Activated CD4-positive, alpha-beta T cell treated with anti-CD3 and anti-CD28 coated beads, Interleukin-2, amount 50 U/mL, for 4 hours (primary cell): ENCODE data around the gene HDHD2.
"Not testable (repeated sequence)": the region's sequence is repeated elsewhere in the genome, so short reads cannot be mapped to it uniquely, and the experiment has no call there.

ENCODE experiments used
- DNase-seq, 2 experiments: peaks; one replicate each; pipeline ENCODE4 v3.0.0-alpha.2; 2020

The HDHD2 gene

GRCh38 chr18:47150029-47150823 lies at the start of gene HDHD2:
Gene HDHD2 (minus strand): TSS chr18:47150500. CDS start chr18:47136439, 14,061 bp downstream.
- DNase-seq = peak; percentile 63 to 67

- DNase-seq = not testable (repeated sequence)
These were observed 45.7 kb upstream of the HDHD2 start for GRCh38 chr18:47195961-47196360.

- no peak for DNase-seq
These were observed 41.7 kb upstream of the HDHD2 start for GRCh38 chr18:47191961-47192360.

GRCh38 chr18:47187721-47188120 lies 37.4 kb upstream of the HDHD2 start:
- DNase-seq = no peak

- DNase-seq = no peak
These were observed 34.2 kb upstream of the HDHD2 start for GRCh38 chr18:47184419-47185050.

GRCh38 chr18:47182156-47182555 lies 31.9 kb upstream of the HDHD2 start:
- not testable (repeated sequence) for DNase-seq

- DNase-seq = no peak
These were observed 30.5 kb upstream of the HDHD2 start for GRCh38 chr18:47180765-47181164.

- no peak for DNase-seq
These were observed 29.2 kb upstream of the HDHD2 start for GRCh38 chr18:47179520-47179919.

- peak; percentile 82 to 86 for DNase-seq
These were observed 25.7 kb upstream of the HDHD2 start, which contains the start of gene IER3IP1 for GRCh38 chr18:47175898-47176575. Gene IER3IP1 (minus strand): TSS chr18:47176364. CDS start chr18:47176277, 87 bp downstream.

GRCh38 chr18:47175283-47175897 lies 25.1 kb upstream of the HDHD2 start:
- no peak for DNase-seq

GRCh38 chr18:47174545-47175116 lies 24.3 kb upstream of the HDHD2 start:
- no peak for DNase-seq

- no peak for DNase-seq
These were observed 22.2 kb upstream of the HDHD2 start for GRCh38 chr18:47172476-47172875.

GRCh38 chr18:47168913-47169312 lies 18.6 kb upstream of the HDHD2 start:
- no peak for DNase-seq

GRCh38 chr18:47168509-47168908 lies 18.2 kb upstream of the HDHD2 start:
- DNase-seq = no peak

- DNase-seq = no peak
These were observed 16.0 kb upstream of the HDHD2 start for GRCh38 chr18:47166294-47166693.

GRCh38 chr18:47163241-47163640 lies 12.9 kb upstream of the HDHD2 start:
- no peak for DNase-seq

- DNase-seq = no peak
These were observed 10.0 kb upstream of the HDHD2 start for GRCh38 chr18:47160256-47160655.

GRCh38 chr18:47158404-47158803 lies 8.1 kb upstream of the HDHD2 start:
- not testable (repeated sequence) for DNase-seq

- no peak for DNase-seq
These were observed 1.1 kb upstream of the HDHD2 start for GRCh38 chr18:47151439-47151838.

- DNase-seq = no peak
These were observed 595 bp upstream of the HDHD2 start for GRCh38 chr18:47150824-47151366.

GRCh38 chr18:47149457-47150028 lies 757 bp downstream of the HDHD2 start:
- DNase-seq = no peak

- no peak for DNase-seq
These were observed 4.1 kb downstream of the HDHD2 start for GRCh38 chr18:47146206-47146605.
